HG02588 (cell line): ENCODE measurements around the gene PIEZO2.

Source experiments
- ATAC-seq: cut with Tn5 transposase; IDR thresholded peaks from one replicate; pipeline ENCODE4 v1.9.1; 2021; ENCODE audit warnings: mild to moderate bottlenecking, moderate library complexity; ENCODE audit not compliant: unreplicated experiment

PIEZO2 gene

GRCh38 chr18:11071300-11071699 is 78.1 kb downstream of the PIEZO2 start:
- ATAC-seq, result no peak

- ATAC-seq, result no peak
Measured at GRCh38 chr18:11070593-11070992, 78.8 kb downstream of the PIEZO2 start.

GRCh38 chr18:11066038-11066437 is 83.3 kb downstream of the PIEZO2 start:
- ATAC-seq, result no peak

- ATAC-seq, result no peak
Measured at GRCh38 chr18:11064727-11065460, 84.5 kb downstream of the PIEZO2 start.

DNA sequence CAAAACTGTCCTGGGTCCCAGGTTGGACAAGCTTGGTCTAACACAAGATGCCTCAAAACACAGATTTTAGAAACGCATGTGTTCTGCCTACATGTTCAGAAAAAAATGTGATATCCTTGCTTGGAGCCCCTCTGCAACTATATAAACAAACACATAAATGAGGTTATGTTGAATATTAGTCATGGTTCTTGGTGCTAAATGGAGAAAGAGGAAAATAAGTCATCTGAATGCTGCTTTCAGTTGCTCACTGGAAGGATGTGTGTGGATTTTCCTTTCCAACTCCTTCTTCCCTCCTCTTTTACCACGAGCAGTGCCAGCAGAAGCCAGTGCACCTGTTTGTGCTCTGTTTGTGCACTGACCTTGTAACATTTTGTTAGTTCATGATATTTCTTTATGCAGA is 85.3 kb downstream of the PIEZO2 start:
- no peak for ATAC-seq

DNA sequence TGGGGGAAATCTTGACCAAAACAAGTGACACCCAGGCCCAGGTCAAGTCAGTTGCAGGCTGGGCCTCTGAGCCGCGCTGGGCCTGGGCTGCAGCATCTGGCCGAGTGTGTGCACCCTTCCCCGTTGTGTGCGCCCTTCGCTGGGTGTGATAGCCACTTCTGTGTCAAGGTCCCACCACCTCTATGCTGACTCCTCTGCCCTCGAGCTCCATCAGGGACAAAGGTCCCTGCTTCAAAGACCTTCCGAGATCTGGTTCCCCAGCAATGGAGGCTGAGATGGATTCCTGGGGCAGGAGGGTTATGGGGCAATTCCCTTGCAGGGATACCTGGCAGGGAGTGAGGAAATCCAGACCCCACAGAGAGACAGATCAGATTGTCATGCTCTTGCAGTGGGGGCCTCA is 93.6 kb downstream of the PIEZO2 start:
- ATAC-seq, result no peak

- ATAC-seq, result no peak
Measured at GRCh38 chr18:11054497-11054896, 94.9 kb downstream of the PIEZO2 start.

GRCh38 chr18:11053293-11053692 is 96.1 kb downstream of the PIEZO2 start:
- ATAC-seq, result no peak

GRCh38 chr18:11052800-11053199 is 96.6 kb downstream of the PIEZO2 start:
- no peak for ATAC-seq

DNA sequence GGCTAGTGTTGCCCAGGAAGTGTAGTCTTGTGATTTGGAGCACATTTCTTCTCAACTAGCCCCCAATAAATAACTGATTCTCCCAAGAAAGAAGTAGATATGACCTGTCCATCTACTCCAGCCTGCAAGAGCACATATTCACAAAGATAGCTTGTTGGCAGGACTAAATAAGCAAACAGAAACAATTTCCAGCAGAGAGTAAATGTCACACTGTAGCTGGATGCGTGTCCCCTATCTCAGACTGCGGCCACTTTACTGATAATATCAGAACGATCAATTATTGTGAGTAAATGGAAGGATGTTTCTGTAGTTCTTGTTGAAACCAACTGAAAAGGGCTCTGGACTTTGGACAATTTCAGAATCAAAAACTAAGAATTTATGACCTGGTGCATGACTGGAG is 97.9 kb downstream of the PIEZO2 start:
- no peak for ATAC-seq

DNA sequence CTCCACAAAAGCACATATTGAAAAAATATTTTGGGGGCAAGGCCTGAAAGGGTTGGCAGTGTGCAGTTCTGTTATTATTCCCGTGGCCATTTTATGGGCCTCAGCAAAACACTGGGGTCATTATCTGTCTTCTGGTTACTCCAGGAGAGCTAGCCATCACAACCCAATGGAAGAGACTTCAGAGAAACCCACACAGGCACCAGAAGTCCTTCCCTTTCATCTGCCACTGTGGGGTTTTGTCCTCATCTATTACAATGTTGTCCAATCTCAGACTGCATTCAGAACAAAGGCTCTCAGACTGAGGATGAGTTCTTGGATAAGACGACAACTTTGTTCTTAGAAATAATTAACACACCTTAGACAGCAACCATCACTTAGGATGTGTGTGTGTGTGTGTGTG is 98.4 kb downstream of the PIEZO2 start:
- no peak for ATAC-seq

DNA sequence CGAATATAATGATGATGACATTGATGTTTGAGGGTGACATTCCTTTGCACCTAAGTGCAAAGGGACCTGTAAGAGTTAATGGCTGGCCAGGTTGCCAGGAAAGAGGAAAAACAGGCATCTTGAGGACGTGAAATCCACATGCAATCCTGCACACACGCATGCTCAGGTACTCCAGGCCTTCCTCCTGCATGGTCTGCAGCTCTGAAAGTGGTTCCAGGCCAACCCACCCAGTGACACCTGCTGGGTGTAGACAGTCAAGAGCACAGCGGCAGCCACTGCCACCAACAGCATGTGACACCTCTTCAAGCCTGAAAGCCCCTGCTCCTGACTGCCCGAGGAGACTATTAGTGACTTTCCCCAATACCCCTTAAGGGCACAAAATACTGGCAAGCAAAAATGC is 101.6 kb downstream of the PIEZO2 start:
- ATAC-seq, result no peak

DNA sequence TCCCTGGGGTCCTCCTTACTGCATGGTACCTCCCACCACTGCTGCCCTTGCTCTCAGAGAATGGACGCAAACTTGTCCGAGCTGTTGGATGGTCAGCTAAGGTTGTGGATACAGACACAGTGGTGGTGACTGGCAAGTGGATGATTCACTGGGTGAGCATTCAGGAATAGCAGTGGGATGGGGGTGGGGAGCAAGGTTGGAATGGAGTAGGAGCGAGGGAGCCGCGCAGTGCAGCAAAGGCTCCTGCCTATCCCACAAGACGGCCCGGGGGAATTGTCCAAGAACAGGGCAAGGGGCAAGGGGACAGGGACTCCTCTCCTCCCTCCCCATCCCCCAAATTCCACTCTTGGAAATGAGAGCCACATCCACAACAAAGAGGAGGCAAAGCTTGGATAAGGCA is 102.2 kb downstream of the PIEZO2 start:
- ATAC-seq, result no peak

DNA sequence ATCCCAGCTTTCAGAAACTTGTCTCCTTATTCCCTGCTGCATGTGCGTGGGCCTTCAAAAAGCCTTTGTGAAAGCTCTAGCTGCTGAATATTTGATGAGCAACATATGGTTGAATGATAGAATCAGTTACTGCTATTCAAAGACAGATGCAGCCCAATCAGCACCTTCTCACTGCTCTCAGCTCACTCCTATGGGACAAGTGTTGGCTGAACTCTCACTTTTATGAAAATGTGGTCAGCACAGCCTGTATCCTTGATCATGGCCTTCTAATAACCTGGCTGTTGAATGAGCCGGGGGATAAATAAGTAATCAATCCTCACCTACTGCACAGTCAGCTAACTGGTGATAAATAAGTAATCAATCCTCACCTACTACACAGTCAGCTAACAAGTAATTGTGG is 103.2 kb downstream of the PIEZO2 start:
- ATAC-seq, result no peak

- ATAC-seq, result no peak
Measured at GRCh38 chr18:11043694-11044093, 105.7 kb downstream of the PIEZO2 start.

DNA sequence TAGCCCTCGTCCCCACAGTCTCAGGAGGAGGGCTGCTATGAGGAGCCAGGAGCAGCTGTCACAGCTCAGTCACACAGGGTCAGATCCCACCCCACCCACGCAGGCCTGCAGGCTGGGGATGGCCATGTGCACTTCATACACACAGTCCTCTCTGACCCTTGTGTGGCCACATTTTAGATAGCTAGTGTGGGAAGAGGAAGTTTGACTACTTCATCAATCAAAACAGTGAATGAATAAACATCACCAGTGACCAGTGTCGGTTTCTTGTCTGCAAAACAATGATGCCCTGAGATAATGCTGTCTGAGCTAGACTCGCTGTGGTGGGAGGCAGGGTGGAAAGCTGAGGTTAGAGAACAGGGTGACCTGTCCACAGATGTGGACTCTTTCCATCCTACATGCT is 107.1 kb downstream of the PIEZO2 start:
- ATAC-seq, result no peak

DNA sequence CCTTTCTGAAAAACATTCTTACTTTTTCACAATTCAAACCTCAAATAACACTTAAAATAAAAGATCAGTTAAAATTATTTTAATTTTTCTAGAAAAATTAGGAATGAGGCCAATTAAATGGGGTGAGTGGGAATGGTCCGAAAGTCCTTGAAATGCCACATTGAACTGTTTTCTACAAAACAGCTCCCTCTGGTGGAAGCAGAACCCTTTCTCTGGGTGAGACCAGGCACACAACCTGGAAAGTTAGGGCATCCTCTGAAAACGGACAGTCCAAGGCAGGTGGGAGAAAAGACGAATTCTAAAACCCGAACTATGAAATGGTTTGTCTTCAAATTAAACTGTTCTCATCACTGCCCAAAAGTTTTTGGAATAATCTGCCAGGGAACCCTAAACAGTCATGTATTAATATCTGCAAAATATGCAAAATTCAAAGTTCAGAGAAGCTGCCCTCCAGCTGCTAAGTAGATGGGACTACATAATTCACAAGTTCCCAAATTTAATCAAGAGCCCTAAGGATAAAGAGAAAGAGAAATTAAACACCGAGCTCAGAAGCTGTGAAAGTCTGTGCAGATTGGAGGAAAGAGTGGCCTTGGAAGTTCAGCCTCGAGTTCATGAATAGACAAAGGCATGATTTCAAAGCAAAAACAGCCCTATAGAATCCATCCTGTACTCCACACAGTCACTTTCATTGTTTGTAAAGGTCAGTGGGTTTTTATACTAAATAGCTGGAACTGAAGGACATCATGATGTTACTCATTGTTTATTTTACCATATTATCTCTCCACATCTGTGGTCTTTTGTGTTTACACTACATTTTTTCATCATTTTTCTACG is 108.3 kb downstream of the PIEZO2 start:
- no peak for ATAC-seq

DNA sequence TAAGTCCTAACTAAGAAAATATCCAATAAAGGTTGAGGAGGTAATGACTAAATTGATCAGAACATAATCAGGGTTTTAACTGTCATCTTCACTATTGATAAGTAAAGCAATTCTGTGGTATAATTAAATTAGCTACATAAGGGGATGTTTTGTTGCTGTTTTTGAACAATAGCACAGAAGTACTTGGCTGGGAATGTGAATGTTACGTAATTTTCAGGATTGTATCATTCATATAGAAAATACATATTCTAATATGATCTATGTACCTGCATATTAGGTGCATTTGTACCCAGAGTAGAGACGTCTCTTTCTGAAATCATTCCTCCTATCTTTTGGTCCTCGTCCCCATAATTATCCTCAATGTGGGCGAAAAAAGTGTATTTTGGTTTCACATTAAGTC is 109.0 kb downstream of the PIEZO2 start:
- ATAC-seq, result no peak

GRCh38 chr18:11037533-11038240 is 111.7 kb downstream of the PIEZO2 start:
- ATAC-seq, result no peak

- ATAC-seq, result no peak
Measured at GRCh38 chr18:11035814-11036495, 113.4 kb downstream of the PIEZO2 start.

- no peak for ATAC-seq
Measured at GRCh38 chr18:11035376-11035775, 114.0 kb downstream of the PIEZO2 start.
